Lung (tissue), 12 donors: Measurements from ENCODE around the gene GRAMD1B. TPM values are rescaled to one million over a fixed set of nuclear protein-coding genes. Genes with fewer than 3 reads are reported as not detected.

Experiments
- ATAC-seq: fragments of 200-7000 bp; cut with Tn5 transposase; one replicate; pipeline ENCODE4 v1.9.1; 2020; ENCODE audit warnings: moderate number of reproducible peaks; ENCODE audit not compliant: insufficient read depth, low FRiP score
- DNase-seq, 3 donors: peaks; one replicate each; pipeline ENCODE4 v3.0.0-alpha.2; 2013 to 2017
- H3K27ac ChIP-seq, 2 donors: one replicate each; pipeline ENCODE4 v1.5.1; 2013; ENCODE audit warnings: mild to moderate bottlenecking in 2 of 2, moderate library complexity in 2 of 2, control low read depth in 1 of 2, inconsistent platforms in 1 of 2, low read depth in 1 of 2, low read length in 1 of 2
- H3K27me3 ChIP-seq, 3 donors: one replicate each; pipeline ENCODE4 v1.5.1; 2013; ENCODE audit warnings: low read length in 2 of 3; ENCODE audit not compliant: control insufficient read depth in 3 of 3, insufficient read depth in 3 of 3
- H3K36me3 ChIP-seq, 4 donors: one replicate each; pipeline ENCODE4 v1.5.1; 2013; ENCODE audit warnings: low read length in 4 of 4, mild to moderate bottlenecking in 1 of 4, moderate library complexity in 1 of 4; ENCODE audit not compliant: control insufficient read depth in 4 of 4, insufficient read depth in 4 of 4
- H3K4me1 ChIP-seq, 5 donors: one replicate each; pipeline ENCODE4 v1.5.1; 2013; ENCODE audit warnings: low read length in 5 of 5, mild to moderate bottlenecking in 2 of 5, moderate library complexity in 1 of 5; ENCODE audit not compliant: control insufficient read depth in 5 of 5, insufficient read depth in 5 of 5
- H3K4me3 ChIP-seq: one replicate; pipeline ENCODE4 v1.5.1; 2013; ENCODE audit warnings: mild to moderate bottlenecking, control low read depth, moderate library complexity
- H3K9ac ChIP-seq, 2 donors: one replicate each; pipeline ENCODE4 v1.5.1; 2013; ENCODE audit warnings: low read length in 2 of 2, control low read depth in 1 of 2; ENCODE audit not compliant: insufficient read depth in 1 of 2
- H3K9me3 ChIP-seq, 4 donors: one replicate each; pipeline ENCODE4 v1.5.1; 2013; ENCODE audit warnings: low read length in 3 of 4, mild to moderate bottlenecking in 1 of 4, moderate library complexity in 1 of 4; ENCODE audit not compliant: control insufficient read depth in 4 of 4, insufficient read depth in 3 of 4
- CTCF ChIP-seq: IDR thresholded peaks from 2 replicates; pipeline ENCODE4 v1.5.1; 2012; ENCODE audit warnings: mild to moderate bottlenecking; ENCODE audit errors: control extremely low read depth, extremely low read depth
- WGBS, 2 donors: extraction: QIAGEN DNeasy Blood & Tissue Kit; methylation state at CpG; one replicate each; pipeline ENCODE4 v1.1.7; 2013; 5-methylcytosine and 5-hydroxymethylcytosine counted together
- polyA plus RNA-seq, 2 donors: library from polyadenylated mRNA; stranded (reverse); fragments of 200-250 nt; gene quantifications; one replicate each; pipeline ENCODE4 v1.2.1, GENCODE V29; 2013
- total RNA-seq, 2 donors: library from RNA; depleted of rRNA in 1 of 2; stranded (reverse); fragments of >200 nt in 1 of 2; gene quantifications; one replicate each; pipeline ENCODE4 v1.2.1, GENCODE V29; 2014 to 2021
- donor health status: control.
- donor health status: control.
- donor health status: Bipolar disorder and iron deficiency.
- donor health status: healthy.
- donor health status: DM: yes; HTN: yes; CAD: no.

The GRAMD1B gene
- total and polyA plus RNA-seq, 4 donors, result 1.4 to 6.0 (median 3.3) TPM

GRCh38 chr11:123544631-123545375 is 114.7 kb downstream of the GRAMD1B start:
- 67 to 78% methylated on average over 16 of the region's 16 CpGs for WGBS, 2 donors
- no peak overlapping the region for H3K4me3 ChIP-seq
- ATAC-seq, result no peak
- H3K9me3 ChIP-seq, result peaks cover 0 to 2% (median 0%) of the 10 kb centered on the region in 4 donors
- no peak overlapping the region for H3K9ac ChIP-seq
- DNase-seq, result no peak
- H3K4me1 ChIP-seq, result peaks cover 0 to 23% (median 0%) of the 10 kb centered on the region in 5 donors
- H3K27me3 ChIP-seq, result no peaks in the 10 kb centered on the region
- no peaks in the 10 kb centered on the region for H3K36me3 ChIP-seq
- H3K27ac ChIP-seq, result peak overlapping the region in 1 of 2 donors; percentile 42
- no peak for TF ChIP-seq CTCF

GRCh38 chr11:123545726-123546270 is 115.7 kb downstream of the GRAMD1B start:
- H3K9ac ChIP-seq, result no peak overlapping the region

GRCh38 chr11:123546515-123546914 is 116.4 kb downstream of the GRAMD1B start:
- TF ChIP-seq CTCF, result no peak
- Histone ChIP-seq H3K4me3 (no peak overlapping the region), H3K4me1 (peaks cover 0 to 23% (median 0%) of the 10 kb centered on the region in 5 donors), H3K27me3 (no peaks in the 10 kb centered on the region), H3K27ac (no peak overlapping the region), H3K9me3 (peaks cover 0 to 2% (median 0%) of the 10 kb centered on the region in 4 donors), H3K36me3 (no peaks in the 10 kb centered on the region), H3K9ac (no peak overlapping the region)
- no peak for DNase-seq
- 87 to 95% methylated on average over 2 of the region's 2 CpGs for whole genome bisulfite sequencing, 2 donors
- no peak for ATAC-seq

More at GRCh38 chr11:123545726-123546270, 115.7 kb downstream of the GRAMD1B start:
- no peak for TF ChIP-seq CTCF
- H3K27me3 ChIP-seq, result no peaks in the 10 kb centered on the region
- DNase-seq (no peak), ATAC-seq (no peak)
- no peak overlapping the region for H3K4me3 ChIP-seq
- H3K27ac ChIP-seq, result no peak overlapping the region
- peaks cover 0 to 2% (median 0%) of the 10 kb centered on the region in 4 donors for H3K9me3 ChIP-seq
- H3K36me3 ChIP-seq, result no peaks in the 10 kb centered on the region
- peaks cover 0 to 23% (median 0%) of the 10 kb centered on the region in 5 donors for H3K4me1 ChIP-seq
- WGBS, 2 donors, result 84 to 93% methylated on average over 4 of the region's 4 CpGs
